NCI-H2029 (cell line): ENCODE measurements around the gene IQGAP1.
"Not testable (repeated sequence)": the region's sequence is repeated elsewhere in the genome, so short reads cannot be mapped to it uniquely, and the experiment has no call there.

Experiments
- DNase-seq: peaks from one replicate; lab custom pipeline; 2025; lab: John Stamatoyannopoulos, UW

The IQGAP1 gene, protein sequence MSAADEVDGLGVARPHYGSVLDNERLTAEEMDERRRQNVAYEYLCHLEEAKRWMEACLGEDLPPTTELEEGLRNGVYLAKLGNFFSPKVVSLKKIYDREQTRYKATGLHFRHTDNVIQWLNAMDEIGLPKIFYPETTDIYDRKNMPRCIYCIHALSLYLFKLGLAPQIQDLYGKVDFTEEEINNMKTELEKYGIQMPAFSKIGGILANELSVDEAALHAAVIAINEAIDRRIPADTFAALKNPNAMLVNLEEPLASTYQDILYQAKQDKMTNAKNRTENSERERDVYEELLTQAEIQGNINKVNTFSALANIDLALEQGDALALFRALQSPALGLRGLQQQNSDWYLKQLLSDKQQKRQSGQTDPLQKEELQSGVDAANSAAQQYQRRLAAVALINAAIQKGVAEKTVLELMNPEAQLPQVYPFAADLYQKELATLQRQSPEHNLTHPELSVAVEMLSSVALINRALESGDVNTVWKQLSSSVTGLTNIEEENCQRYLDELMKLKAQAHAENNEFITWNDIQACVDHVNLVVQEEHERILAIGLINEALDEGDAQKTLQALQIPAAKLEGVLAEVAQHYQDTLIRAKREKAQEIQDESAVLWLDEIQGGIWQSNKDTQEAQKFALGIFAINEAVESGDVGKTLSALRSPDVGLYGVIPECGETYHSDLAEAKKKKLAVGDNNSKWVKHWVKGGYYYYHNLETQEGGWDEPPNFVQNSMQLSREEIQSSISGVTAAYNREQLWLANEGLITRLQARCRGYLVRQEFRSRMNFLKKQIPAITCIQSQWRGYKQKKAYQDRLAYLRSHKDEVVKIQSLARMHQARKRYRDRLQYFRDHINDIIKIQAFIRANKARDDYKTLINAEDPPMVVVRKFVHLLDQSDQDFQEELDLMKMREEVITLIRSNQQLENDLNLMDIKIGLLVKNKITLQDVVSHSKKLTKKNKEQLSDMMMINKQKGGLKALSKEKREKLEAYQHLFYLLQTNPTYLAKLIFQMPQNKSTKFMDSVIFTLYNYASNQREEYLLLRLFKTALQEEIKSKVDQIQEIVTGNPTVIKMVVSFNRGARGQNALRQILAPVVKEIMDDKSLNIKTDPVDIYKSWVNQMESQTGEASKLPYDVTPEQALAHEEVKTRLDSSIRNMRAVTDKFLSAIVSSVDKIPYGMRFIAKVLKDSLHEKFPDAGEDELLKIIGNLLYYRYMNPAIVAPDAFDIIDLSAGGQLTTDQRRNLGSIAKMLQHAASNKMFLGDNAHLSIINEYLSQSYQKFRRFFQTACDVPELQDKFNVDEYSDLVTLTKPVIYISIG (N-terminal part only)

DNA sequence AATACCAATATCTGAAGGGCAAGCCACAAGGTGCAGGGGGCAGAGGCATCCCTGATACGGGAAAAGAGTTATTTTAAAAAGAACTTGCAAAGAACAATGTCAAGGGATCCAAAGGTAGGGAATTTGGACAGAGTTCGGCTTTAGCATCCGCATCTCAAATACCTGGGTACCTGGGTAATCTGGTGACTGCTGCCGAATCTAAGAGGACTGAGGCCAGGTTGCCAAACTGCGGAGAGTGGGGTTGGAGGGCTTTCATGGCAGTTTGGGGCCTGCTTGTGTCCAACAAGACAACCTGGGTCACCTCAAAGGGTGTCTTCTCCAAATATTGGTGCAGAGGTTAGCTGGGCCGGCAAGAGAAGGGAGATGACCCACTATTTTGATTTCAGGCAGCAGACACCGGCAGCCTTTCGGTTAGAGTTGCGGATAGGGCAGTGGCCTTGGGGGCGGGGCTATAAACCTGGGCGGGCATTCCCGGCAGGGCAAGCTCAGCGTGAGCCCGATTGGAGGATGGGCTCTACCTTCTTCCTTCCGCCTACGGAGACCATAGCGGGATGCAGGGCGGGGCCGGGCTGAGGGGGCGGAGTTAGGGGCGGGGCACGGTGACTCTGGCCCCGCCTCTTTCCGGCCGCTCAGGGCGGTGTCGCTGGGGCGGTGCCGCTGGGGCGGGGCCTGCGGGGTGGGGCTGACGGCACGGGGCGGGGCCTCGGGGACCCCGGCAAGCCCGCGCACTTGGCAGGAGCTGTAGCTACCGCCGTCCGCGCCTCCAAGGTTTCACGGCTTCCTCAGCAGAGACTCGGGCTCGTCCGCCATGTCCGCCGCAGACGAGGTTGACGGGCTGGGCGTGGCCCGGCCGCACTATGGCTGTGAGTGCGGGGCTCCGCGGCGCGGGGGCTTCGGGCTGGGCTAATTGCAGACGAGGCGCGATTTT is at the start of gene IQGAP1:
Gene IQGAP1 (plus strand): TSS at position 709 of the 928 bp plus-strand sequence. CDS start 100 bp downstream, at position 809.
- DNase-seq: peak; percentile 83

DNA sequence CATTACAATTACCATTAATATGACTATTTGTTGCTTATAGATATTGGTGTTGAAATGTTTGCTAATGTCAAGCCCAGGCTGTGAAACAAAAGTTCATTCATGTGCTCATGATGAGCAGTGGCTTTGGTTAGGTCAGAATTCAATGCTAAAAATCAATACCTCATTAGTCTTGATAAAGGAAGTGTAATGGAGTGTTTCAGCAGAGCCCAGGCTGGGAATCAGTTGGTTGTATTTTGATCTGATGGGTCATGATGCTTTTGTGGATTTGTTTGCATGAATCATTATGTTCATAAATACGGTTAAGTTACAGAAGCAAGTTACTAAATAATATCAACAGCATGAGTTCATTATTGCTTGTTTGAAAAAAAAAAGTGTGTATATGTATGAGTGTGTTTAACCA is 49.5 kb upstream of the IQGAP1 start:
- no peak for DNase-seq

DNA sequence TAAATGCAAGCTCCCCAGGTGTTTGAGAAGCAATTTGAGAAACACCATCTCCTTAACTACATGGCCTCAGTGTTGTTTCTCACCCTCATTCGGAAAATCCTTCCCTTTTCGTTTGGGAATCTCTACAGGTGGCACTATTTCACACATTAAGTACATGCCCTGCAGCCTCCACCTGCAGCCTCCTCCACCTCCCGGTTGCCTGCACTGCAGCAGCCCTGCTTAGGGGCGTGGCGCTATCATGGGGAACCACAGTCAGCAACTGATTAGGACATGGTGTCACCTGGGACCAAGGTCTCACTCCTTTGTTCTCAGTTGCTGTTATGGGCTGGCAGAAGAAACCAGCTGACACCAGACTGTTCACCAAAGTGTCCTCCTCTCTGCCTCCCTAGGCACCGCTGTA is 47.7 kb upstream of the IQGAP1 start:
- DNase-seq: no peak

DNA sequence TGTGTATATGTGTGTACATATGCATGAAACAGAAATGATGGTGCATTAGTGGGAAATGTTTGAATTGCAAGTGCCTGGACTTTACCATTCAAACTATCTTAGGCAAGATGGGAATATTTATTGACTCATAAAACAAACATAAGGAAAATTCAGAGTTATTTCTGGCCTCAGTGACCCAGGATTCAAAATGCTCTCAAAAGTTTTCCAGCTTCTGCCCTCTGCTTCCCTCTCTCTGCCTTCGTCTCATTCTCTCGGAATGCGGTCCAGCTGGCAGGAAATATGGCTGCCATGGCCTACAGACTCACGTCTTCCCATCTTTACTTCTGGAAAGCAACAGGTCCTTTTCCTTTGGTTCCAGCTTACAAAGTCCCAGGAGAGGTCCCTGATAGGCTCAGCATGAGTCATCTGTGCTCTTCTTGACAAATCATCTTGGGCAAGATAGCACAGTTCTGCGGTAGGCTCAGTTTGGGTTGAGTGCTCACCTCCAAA is 44.7 kb upstream of the IQGAP1 start:
- DNase-seq: no peak

DNA sequence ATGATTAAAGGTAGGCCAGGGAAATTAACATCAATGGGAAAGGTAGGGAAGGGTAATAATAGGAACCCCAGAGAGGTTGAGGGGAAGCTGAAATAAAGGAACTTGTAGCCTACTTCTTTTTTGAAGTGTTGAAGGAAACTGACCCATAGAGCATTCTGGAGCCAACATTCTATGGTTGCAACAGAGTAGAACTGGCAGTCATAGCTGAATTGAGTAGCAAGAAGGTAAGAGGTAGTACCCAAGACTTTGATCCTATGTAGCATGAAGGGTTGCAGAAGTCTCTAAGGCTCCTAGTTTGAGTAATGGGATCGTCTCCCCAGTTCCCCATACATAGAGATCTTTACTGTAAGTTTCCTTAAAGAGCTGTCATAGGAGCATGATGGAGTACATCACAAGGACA is 43.4 kb upstream of the IQGAP1 start:
- no peak for DNase-seq

DNA sequence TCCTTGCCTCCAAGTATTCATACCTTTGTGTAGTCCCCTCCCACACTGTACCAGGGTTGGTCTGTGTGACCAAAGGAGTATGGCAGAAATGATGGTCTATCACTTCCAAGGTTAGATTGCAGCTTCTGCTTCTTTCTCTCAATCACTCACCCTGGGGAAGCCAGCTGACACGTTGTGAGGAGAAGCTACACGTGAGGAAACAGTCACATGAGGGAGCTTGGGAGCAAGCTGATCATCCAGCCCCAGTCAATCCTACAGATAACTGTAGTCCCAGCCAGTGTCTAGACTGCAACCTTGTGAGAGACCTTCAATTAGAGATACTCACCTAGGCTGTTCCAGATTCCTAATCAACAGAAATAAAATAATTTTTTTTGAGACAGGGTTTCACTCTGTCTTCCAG is 42.2 kb upstream of the IQGAP1 start:
- no peak for DNase-seq

DNA sequence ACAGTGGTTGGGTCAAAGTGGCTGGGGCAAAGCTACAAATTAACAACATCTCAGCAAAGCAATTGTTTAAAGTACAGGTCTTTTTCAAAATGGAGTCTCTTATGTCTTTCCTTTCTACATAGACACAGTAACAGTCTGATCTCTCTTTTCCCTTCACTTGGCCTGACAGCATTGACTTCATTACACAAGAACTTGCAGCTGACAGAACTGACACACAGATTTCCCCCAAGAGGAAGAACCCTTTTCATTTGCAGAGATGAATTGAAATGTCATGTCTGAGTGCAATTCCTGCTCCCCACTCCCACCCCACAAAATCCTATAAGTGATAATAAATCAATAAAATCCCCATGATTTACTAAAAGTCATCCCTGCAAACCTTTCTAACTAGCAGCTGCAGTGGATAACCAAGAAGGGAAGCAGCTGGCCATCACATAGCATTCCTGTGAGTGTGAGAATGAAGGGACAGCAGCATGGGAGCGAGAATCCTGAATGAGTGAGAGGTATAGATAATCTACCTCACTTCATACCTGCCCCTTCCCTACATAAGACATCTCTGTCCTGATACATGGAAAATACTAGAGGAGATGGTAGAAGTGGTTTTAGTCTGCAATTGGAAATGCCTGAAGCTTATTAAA is 40.5 kb upstream of the IQGAP1 start:
- not testable (repeated sequence) for DNase-seq

DNA sequence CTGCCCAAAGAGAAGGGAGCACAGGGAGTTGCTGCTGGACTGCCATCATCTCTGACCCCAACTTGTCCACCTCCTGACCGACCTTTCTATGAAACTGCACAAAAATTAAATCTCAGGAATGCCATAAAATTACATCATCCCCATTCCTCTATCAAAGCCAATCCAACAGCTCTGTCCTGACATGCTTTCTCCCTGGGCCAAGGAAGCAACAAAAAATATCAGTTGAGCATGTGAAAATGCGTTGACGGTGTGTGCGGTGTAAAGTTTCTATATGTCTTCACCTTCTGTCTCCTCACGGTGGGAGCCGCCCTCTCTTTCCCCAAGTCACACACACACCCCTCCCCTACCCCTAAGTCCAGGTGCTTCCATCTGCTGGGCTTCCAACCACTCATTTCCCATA is 39.6 kb upstream of the IQGAP1 start:
- DNase-seq: no peak

DNA sequence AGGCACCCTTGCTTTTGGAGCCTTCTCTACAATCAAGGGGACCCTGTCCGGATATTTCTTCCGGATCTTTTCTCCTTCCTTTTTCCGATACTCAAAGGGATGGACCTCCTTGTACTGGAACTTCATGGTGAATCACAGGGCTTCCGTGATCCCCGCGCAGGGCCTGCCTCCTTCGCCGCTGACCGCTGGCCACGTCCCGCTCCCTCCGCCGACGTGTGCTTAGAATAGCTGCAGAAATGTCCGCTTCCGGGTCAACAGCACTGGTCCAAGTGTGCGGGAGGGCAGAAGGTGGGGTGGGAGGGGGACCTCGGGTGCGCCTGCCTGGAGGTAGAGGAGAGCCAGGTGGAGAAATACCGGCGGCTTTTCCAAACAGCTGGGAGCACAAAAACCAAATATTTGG is 39.0 kb upstream of the IQGAP1 start:
- DNase-seq: no peak

DNA sequence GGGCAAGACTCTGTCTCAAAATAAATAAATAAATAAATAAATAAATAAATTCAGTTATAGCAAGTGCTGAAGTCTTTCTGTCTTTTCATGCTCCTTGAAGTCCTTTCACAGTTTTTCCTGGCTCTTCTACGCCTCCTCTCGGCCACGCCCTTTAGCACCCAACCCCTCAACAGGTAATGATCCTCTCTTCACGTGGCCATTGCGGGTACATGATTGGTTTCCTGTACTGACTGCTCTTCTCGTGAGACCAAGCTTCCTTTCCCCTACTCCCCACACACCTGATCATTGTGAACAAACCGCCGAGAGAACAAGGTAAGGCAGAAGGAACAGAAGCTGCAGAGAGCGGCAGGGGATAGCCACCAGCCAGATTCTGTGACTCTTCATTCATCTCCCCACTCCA is 38.2 kb upstream of the IQGAP1 start:
- no peak for DNase-seq

DNA sequence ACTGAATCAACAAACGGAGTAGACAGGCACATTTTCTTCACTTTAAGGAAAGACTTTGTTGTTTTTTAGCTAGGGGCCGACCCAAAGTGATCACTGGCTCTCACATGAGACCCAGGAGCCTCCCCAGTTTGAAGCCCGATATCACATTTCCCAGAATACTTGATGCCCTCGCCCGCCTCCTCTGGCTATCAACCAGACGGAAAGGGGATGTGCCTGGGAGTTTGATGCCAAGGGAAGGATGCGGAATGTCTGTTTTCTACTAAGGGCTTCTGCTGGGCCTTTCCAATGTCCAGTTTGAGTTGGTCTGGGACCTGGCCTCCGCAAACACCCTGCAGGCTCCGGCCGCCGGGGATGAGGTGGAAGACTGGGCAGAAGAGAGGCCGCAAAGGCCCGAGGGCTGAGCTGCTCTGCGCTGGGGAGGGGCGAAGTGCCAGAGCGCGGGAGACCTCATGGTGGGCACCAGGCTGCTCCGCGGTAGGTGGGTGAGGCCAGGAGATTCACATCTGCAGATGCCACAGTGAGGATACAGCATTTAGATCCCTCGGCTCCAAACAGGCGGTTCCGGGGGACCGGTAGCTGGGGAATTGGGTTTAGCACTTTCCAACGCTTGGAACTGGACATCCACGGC is 36.4 kb upstream of the IQGAP1 start:
- no peak for DNase-seq

DNA sequence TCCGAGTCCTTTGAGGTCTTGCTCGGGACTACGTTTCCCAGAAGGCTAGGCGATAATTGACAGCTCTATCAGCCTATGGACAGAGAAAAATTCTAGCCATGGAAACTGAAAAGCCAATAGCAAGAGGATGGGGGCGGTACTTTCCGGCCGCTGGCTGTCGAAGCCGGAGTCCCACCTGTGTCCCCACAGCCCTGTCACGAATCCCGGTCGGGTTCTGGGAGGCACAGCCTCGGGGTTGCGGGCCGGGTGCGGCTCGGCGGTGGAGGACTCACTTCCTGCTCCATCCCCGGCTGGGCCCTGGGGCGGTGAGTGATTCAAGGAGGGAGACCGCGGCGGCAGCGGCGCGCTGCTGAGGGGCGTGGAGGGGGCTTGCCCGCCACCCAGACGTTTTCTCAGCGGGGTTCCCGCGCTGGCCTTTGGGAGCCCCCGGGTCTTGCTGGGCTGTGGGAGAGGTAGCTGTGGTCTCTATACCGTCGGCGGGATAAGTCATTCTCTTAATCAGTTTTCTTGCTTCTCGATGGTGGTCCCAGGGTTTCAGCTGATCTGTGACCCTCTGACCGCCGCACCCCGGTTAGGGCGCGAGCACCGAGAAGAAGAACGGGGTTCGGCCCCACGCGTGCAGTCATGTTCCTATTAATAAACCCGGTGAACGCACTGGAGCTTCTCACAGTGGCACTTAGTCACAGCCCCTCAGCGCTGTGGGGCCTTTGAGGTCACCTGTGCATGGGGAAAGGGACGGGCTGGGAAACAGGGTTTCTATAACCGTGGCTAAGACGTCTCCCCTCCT is 35.7 kb upstream of the IQGAP1 start, which contains the start of gene ZNF774:
Gene ZNF774 (plus strand): TSS at position 178 of the 787 bp plus-strand sequence. CDS start 2,377 bp downstream, outside the sequence.
- DNase-seq: peak; percentile 77

DNA sequence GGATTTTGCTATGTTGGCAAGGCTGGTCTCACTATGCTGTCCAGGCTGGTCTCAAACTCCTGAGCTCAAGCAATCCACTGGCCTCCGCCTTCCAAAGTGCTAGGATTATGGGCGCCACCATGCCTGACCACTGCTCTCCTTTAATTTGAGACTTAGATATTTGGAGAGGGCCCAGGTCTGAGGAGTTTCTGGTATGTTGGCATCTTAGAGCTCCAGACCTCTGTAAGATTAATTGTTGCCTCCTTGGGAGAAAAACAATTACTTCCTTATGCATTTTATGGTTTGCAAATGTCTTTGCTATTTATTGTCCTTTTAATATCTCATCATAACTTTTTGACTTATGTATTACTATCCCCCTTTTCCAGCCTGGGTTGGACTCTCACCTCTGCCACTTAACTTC is 33.1 kb upstream of the IQGAP1 start:
- DNase-seq: no peak

DNA sequence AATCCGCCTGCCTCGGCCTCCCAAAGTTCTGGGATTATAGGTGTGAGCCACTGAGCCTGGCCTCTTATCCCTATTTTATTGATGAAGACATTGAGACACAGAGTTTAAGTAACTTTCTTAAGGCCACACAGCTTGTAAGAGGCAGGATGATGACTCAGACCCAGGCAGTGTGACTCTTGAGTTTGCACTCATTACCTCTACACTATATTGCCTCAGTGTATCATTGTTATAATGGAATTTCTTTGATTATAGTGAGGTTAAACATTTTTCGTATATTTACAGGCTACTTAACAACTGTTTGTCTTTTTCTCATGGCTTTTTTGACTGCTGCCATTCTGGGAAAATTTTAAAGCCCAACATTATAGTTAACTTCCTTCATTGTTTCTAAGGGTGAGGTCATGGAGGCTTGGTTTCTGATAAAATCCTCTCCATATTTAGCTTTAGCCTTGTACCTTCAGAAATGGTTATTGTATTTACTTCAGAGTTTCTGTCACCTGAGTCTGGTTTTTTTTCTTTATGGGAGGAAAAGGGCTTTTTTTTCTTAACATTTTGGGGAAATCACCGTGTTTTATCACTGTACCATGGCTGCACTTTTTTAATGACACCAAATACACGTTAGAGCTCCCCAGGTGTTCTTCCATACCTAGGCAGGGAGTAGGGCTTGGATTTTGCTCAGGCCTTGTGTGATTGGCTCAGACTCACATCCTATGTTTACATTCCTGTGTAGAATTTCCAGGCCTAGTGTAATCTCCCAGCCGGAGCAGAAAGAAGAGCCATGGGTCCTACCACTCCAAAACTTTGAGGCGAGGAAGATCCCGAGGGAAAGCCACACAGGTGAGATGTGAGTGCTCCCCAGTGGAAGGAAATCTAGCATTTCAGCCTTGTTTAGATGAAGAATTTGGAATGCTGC is 29.7 kb upstream of the IQGAP1 start:
- no peak for DNase-seq

DNA sequence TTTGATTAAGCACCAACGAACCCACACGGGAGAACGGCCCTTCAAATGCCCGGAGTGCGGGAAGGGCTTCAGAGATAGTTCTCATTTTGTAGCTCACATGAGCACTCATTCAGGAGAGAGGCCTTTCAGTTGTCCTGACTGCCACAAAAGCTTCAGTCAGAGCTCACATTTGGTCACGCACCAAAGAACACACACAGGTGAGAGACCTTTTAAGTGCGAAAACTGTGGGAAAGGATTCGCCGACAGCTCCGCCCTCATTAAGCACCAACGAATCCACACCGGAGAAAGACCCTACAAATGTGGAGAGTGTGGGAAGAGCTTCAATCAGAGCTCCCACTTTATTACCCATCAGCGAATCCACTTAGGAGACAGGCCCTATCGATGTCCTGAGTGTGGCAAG is 27.3 kb upstream of the IQGAP1 start:
- DNase-seq: no peak

DNA sequence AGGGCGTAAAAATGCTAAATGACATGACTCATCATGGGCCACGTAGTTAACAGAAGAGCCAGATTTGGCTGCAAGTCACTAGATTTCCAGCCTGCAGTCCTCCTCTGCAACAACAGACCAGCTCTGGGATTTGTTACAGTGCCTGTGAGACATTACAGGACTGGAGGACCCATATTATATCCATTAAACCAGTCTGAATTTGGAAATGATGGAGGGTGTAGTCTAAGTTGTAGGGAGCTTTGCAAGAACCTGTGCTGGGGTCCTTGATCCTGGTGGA is 25.2 kb upstream of the IQGAP1 start:
- no peak for DNase-seq

DNA sequence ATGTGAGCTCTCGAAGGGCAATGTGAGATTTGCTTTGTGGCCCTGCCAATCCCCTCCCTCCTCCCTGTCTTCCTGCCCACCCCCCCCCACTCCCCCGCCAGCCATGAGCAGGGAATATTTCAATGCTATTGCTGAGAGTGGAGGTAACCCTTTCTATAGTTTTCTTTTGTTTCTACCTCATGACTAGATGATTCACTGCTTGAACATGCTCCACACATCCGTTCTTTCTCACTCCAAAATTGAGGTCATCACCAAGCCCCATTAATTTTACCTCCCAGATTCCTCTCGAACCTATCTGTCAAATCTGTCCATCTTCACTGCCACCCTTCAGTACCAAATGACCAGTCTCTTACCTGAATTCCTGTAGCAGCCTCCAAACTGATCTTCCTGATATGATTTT is 23.8 kb upstream of the IQGAP1 start:
- no peak for DNase-seq

DNA sequence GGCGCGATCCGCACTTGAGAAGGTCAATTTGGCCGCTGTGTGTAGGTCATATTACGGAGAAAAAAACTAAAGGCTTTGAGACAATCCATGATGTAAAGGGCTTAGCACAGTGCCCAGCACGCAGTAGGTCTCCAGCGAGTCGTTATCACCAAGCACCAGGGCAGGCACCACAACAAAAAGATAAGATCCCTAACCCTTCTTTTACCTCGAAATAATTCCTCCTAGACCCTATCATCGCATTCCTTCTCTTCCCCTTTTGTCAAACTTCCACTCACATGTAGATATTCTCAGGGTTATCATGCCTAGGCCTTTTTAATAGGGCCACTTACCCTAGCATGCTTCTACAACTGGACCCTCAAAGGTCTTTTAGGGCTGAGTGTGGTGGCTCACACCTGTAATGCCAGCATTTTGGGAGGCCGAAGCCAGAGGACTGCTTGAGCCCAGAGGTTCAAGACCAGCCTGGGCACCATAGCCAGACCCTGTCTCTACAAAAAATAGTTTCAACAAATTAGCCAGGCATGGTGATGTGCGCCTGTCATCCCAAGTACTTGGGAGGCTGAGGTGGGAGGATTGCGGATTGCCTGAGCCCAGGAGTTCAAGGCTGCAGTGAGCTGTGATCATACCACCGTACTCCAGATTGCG is 22.5 kb upstream of the IQGAP1 start:
- no peak for DNase-seq
